GM06990 (cell line): ENCODE measurements around the gene OPRM1.

Experiments used
- DNase-seq: peaks from one replicate; pipeline ENCODE4 v3.0.0-alpha.2; 2011; ENCODE audit not compliant: insufficient read length; ENCODE audit errors: extremely low read depth
- H3K27me3 ChIP-seq: replicated peaks from 2 replicates; pipeline ENCODE4 v1.6.0; 2011; ENCODE audit warnings: low read length; ENCODE audit not compliant: control insufficient read depth, insufficient read depth
- H3K36me3 ChIP-seq: 2 replicates; pipeline ENCODE4 v1.5.1; 2011; ENCODE audit warnings: low read length; ENCODE audit not compliant: control insufficient read depth, insufficient read depth
- H3K4me3 ChIP-seq: replicated peaks from 2 replicates; pipeline ENCODE4 v1.5.1; 2011; ENCODE audit warnings: low read depth, mild to moderate bottlenecking, control low read depth, low read length
- TF ChIP-seq, protein P1 (sequence below): IDR thresholded peaks from 2 replicates; pipeline ENCODE4 v1.5.1; 2011; ENCODE audit warnings: low read length, control low read depth, mild to moderate bottlenecking, inconsistent platforms; ENCODE audit not compliant: insufficient read depth, poor library complexity, severe bottlenecking

The OPRM1 gene

DNA sequence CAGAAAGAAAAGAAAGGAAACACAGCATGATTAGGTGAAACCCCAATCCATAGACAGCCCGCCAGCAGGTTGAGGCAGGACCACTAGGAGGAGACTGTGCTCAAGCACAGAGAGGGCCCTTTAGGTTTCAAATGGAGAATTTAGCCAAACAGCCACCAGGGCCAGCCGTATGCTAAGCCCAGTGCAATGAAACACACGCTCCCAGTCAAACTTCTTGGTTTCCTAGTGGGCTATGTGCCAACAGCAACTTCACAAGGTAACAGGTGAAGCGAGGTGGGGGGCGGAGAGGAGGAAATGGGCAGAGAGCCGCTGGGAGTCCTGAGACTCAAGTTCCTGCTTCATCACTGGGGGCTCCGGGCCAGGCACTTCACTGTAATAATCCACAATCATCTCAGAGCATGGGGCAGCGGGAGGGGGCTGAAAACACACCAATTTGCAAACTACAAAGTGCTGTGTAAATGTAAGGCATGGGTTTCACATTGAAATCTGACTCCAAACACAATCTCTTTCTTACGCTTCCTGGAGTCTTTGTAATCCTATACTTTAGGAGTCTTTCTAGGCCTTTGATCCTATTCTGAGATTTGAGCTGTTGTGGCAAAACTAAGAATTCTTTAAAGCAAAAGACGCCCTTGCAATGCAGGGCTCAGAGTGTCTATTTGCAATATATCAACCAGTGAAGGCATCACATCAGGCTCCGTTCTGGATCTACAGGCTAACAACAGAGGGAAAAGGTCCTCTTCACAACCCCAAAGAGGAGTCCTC, 117.3 kb downstream of the OPRM1 start:
- H3K4me3 ChIP-seq: peak overlapping the region; percentile 11; the same call in 1 of the 2 replicates
- no peaks in the 10 kb centered on the region for H3K27me3 ChIP-seq
- TF ChIP-seq, protein P1, sequence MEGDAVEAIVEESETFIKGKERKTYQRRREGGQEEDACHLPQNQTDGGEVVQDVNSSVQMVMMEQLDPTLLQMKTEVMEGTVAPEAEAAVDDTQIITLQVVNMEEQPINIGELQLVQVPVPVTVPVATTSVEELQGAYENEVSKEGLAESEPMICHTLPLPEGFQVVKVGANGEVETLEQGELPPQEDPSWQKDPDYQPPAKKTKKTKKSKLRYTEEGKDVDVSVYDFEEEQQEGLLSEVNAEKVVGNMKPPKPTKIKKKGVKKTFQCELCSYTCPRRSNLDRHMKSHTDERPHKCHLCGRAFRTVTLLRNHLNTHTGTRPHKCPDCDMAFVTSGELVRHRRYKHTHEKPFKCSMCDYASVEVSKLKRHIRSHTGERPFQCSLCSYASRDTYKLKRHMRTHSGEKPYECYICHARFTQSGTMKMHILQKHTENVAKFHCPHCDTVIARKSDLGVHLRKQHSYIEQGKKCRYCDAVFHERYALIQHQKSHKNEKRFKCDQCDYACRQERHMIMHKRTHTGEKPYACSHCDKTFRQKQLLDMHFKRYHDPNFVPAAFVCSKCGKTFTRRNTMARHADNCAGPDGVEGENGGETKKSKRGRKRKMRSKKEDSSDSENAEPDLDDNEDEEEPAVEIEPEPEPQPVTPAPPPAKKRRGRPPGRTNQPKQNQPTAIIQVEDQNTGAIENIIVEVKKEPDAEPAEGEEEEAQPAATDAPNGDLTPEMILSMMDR: peak; percentile 93
- no peaks in the 10 kb centered on the region for H3K36me3 ChIP-seq
- peak; percentile 10 for DNase-seq

- H3K27me3 ChIP-seq: no peaks in the 10 kb centered on the region
- no peaks in the 10 kb centered on the region for H3K36me3 ChIP-seq
- no peak for DNase-seq
- TF ChIP-seq, protein P1: no peak
- H3K4me3 ChIP-seq: no peak overlapping the region; the same call in 1 of the 2 replicates
Observed at GRCh38 chr6:154157082-154157481, 118.0 kb downstream of the OPRM1 start.

- TF ChIP-seq, protein P1: no peak
- H3K36me3 ChIP-seq: no peaks in the 10 kb centered on the region
- H3K27me3 ChIP-seq: no peaks in the 10 kb centered on the region
- DNase-seq: no peak
- H3K4me3 ChIP-seq: no peak overlapping the region
Observed at GRCh38 chr6:154157706-154158105, 118.7 kb downstream of the OPRM1 start.

DNA sequence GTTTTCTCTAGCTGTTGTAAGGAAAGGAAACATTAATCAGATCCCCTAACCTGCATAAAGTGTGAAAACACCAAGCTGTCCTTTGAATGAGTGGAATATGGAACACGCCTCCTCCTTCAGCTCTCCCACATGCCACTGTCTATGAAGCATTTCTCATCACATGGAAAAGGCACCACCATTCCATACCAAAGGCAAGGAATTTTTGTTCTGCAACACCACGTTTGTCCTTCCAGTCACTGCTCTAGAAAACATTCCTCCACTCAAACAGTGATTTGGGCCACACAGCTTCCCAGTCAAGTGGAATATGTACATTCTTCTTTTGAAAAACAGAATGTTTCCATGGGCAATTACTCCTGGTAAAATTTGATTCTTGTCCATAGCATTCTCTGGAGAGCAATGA, 120.1 kb downstream of the OPRM1 start:
- H3K27me3 ChIP-seq: no peaks in the 10 kb centered on the region
- no peak overlapping the region for H3K4me3 ChIP-seq
- no peak for DNase-seq
- TF ChIP-seq, protein P1: no peak
- no peaks in the 10 kb centered on the region; the same call in 1 of the 2 replicates for H3K36me3 ChIP-seq

GRCh38 chr6:154161689-154162088, 122.6 kb downstream of the OPRM1 start:
- H3K4me3 ChIP-seq: no peak overlapping the region
- TF ChIP-seq, protein P1: no peak
- DNase-seq: peak; percentile 11
- no peaks in the 10 kb centered on the region for H3K27me3 ChIP-seq
- no peaks in the 10 kb centered on the region; the same call in 1 of the 2 replicates for H3K36me3 ChIP-seq
